B cell (primary cell): ENCODE measurements around the gene FBN1. TPM values are rescaled to one million over a fixed set of nuclear protein-coding genes. Genes with fewer than 3 reads are reported as not detected.

Source experiments
- ATAC-seq: fragments of 200-7000 bp; cut with Tn5 transposase; one replicate; pipeline ENCODE4 v1.10.0; 2021; ENCODE audit warnings: low read depth, mild to moderate bottlenecking, moderate number of reproducible peaks, moderate library complexity
- CTCF ChIA-PET: fragments of 350-600 bp; sonication (Branson Sonifier 250); formaldehyde crosslinking; loops from one replicate; lab custom pipeline; 2021; ENCODE audit warnings: antibody characterized with exemption, inconsistent platforms; lab: Charles Lee
- POLR2A ChIA-PET: fragments of 350-600 bp; sonication (Branson Sonifier 250); formaldehyde crosslinking; loops from one replicate; lab custom pipeline; 2021; ENCODE audit warnings: antibody characterized with exemption; lab: Charles Lee
- DNase-seq: peaks from one replicate; pipeline ENCODE4 v3.0.0; 2013
- H2AFZ ChIP-seq: 2 replicates; pipeline ENCODE4 v1.6.1; 2012; ENCODE audit warnings: mild to moderate bottlenecking, low read depth, low read length; ENCODE audit not compliant: insufficient read depth, poor library complexity, severe bottlenecking
- H3K27ac ChIP-seq, 2 donors: 1 replicate in 1 of 2; 2 replicates in 1 of 2; pipeline ENCODE4 v1.5.1; 2012 to 2013; ENCODE audit warnings: low read length in 2 of 2, mild to moderate bottlenecking in 2 of 2, moderate library complexity in 1 of 2
- H3K27me3 ChIP-seq, 4 experiments: fragments of 200-600 bp in 1 of 4; sonication (generic) in 1 of 4; replicated peaks in 1 of 4; 1 replicate in 2 of 4; 2 replicates in 2 of 4; pipeline versions ENCODE4 v1.6.1 to v1.7.0; 2013 to 2016; ENCODE audit warnings: low read length in 3 of 4, mild to moderate bottlenecking in 2 of 4, mixed read lengths in 1 of 4, moderate library complexity in 1 of 4; ENCODE audit not compliant: insufficient read depth in 4 of 4, control insufficient read depth in 3 of 4; ENCODE audit errors: control extremely low read depth in 1 of 4
- H3K36me3 ChIP-seq, 2 experiments: replicated peaks in 1 of 2; 1 replicate in 1 of 2; 2 replicates in 1 of 2; pipeline versions ENCODE4 v1.6.1 to v1.7.1; 2013; ENCODE audit warnings: low read length in 1 of 2; ENCODE audit not compliant: insufficient read depth in 2 of 2, control insufficient read depth in 1 of 2; ENCODE audit errors: control extremely low read depth in 1 of 2, extremely low read depth in 1 of 2
- H3K4me1 ChIP-seq, 2 donors: fragments of 200-600 bp in 1 of 2; sonication (generic) in 1 of 2; 1 replicate in 1 of 2; 2 replicates in 1 of 2; pipeline versions ENCODE4 v1.5.1 to v1.6.1; 2013 to 2017; ENCODE audit warnings: low read length in 2 of 2; ENCODE audit not compliant: control insufficient read depth in 2 of 2, insufficient read depth in 2 of 2
- H3K4me2 ChIP-seq: replicated peaks from 2 replicates; pipeline ENCODE3; 2012; ENCODE audit warnings: mild to moderate bottlenecking, low read depth, low read length; ENCODE audit not compliant: poor library complexity, severe bottlenecking
- H3K4me3 ChIP-seq, 5 experiments: fragments of 200-600 bp in 1 of 5; sonication (generic) in 1 of 5; 1 replicate in 3 of 5; 2 replicates in 2 of 5; pipeline versions ENCODE4 v1.5.1 to v1.7.0; 2011 to 2016; ENCODE audit warnings: low read length in 4 of 5, mild to moderate bottlenecking in 4 of 5, low read depth in 2 of 5, control low read depth in 1 of 5, moderate library complexity in 1 of 5; ENCODE audit not compliant: insufficient read depth in 1 of 5; ENCODE audit errors: control extremely low read depth in 1 of 5, extremely low read depth in 1 of 5
- H3K79me2 ChIP-seq: fragments of 200-600 bp; sonication (generic); one replicate; pipeline ENCODE4 v1.6.0; 2016; ENCODE audit warnings: low read length; ENCODE audit not compliant: control insufficient read depth, insufficient read depth
- H3K9ac ChIP-seq: fragments of 200-600 bp; sonication (generic); 2 replicates; pipeline ENCODE4 v1.6.1; 2017; ENCODE audit warnings: mild to moderate bottlenecking, low read length, moderate library complexity
- H3K9me3 ChIP-seq, 3 donors: one replicate each; pipeline versions ENCODE4 v1.6.1 to v1.7.1; 2013; ENCODE audit warnings: low read length in 2 of 3; ENCODE audit not compliant: control insufficient read depth in 2 of 3, insufficient read depth in 1 of 3; ENCODE audit errors: control extremely low read depth in 1 of 3
- H4K20me1 ChIP-seq: 2 replicates; pipeline ENCODE4 v1.6.0; 2012; ENCODE audit warnings: mild to moderate bottlenecking, low read length; ENCODE audit not compliant: insufficient read depth, control insufficient read depth, poor library complexity, severe bottlenecking
- H3K27ac Mint-ChIP-seq: one replicate; pipeline ENCODE4 v1.8.0; 2021; ENCODE audit warnings: mixed read lengths
- H3K27me3 Mint-ChIP-seq: one replicate; pipeline ENCODE4 v1.8.0; 2021; ENCODE audit warnings: mixed read lengths
- H3K4me1 Mint-ChIP-seq: one replicate; pipeline ENCODE4 v1.8.0; 2021; ENCODE audit warnings: mixed read lengths
- H3K4me3 Mint-ChIP-seq: one replicate; pipeline ENCODE4 v1.8.0; 2021; ENCODE audit warnings: mixed read lengths
- H3K9me3 Mint-ChIP-seq: one replicate; pipeline ENCODE4 v1.8.0; 2022; ENCODE audit warnings: mixed read lengths; ENCODE audit not compliant: insufficient read depth
- CTCF ChIP-seq: fragments of 200-600 bp; IDR thresholded peaks from one replicate; pipeline ENCODE4 v1.8.0; 2022; ENCODE audit warnings: antibody characterized with exemption, mild to moderate bottlenecking
- EZH2 ChIP-seq: IDR thresholded peaks from 2 replicates; pipeline ENCODE4 v1.6.1; 2012; ENCODE audit warnings: borderline replicate concordance, low read depth, mild to moderate bottlenecking, moderate library complexity, low read length; ENCODE audit not compliant: insufficient read depth, poor library complexity, severe bottlenecking
- WGBS: methylation state at CpG from one replicate; pipeline ENCODE4 v1.1.5; 2013; ENCODE audit warnings: missing lambda C conversion rate; ENCODE audit not compliant: insufficient coverage; 5-methylcytosine and 5-hydroxymethylcytosine counted together
- intact Hi-C: fragments of 100-400 bp; cut with micrococcal nuclease; formaldehyde crosslinking; loops from one replicate; pipeline ENCODE4 v1.10.0; 2022
- polyA plus RNA-seq: library from polyadenylated mRNA; depleted of rRNA; stranded (reverse); fragments of >200 nt; gene quantifications from 2 replicates; pipeline ENCODE4 v1.2.3, GENCODE V29; 2012
- total RNA-seq, 2 donors: library from RNA; stranded (reverse); fragments of 120-200 nt in 1 of 2; gene quantifications; 1 replicate in 1 of 2; 2 replicates in 1 of 2; pipeline versions ENCODE4 v1.2.3 to v1.2.4, GENCODE V29; 2013 to 2022

The FBN1 gene
- total and polyA plus RNA-seq, 2 donors (not counting 1 experiment from before 2014, with no cell fraction given): 0.15 to 0.25 TPM

DNA sequence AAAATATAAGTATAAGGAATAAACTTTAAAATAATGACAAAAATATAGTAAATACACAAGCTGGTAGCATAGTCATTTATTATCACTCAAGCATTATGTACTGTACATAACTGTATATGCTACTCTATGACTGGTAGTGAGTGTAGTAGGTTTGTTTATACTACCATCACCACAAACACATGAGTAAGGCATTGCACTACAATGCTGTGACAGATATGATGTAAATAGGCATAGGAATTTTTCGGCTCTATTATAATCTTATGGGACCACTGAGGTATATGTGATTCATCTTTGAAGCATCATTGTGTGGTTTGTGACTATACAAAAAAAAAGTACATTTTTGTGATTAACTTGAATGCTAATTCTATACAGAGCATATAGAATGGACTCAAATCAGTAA lies 35.3 kb upstream of the FBN1 start:
- H2AFZ ChIP-seq: no peak overlapping the region
- no peaks in the 10 kb centered on the region for H3K4me1 Mint-ChIP-seq
- no peak overlapping the region for H3K4me3 Mint-ChIP-seq
- TF ChIP-seq EZH2 (no peak), CTCF (no peak)
- ChIA-PET CTCF (no interaction called here), POLR2A (no interaction called here)
- no peak for DNase-seq
- H3K4me2 ChIP-seq: no peak overlapping the region
- H3K27me3 ChIP-seq: no peaks in the 10 kb centered on the region
- no peaks in the 10 kb centered on the region for H4K20me1 ChIP-seq
- H3K9ac ChIP-seq: no peak overlapping the region
- no peak overlapping the region for H3K27ac Mint-ChIP-seq
- H3K27me3 Mint-ChIP-seq: no peaks in the 10 kb centered on the region
- WGBS: no CpG with 5 or more reads among the region's 1 CpG
- no peaks in the 10 kb centered on the region for H3K4me1 ChIP-seq
- H3K36me3 ChIP-seq: no peaks in the 10 kb centered on the region
- no peak overlapping the region for H3K27ac ChIP-seq
- no peaks in the 10 kb centered on the region for H3K79me2 ChIP-seq
- no peak overlapping the region for H3K4me3 ChIP-seq
- ATAC-seq: no peak
- intact Hi-C loops: no loop called here
- no peaks in the 10 kb centered on the region for H3K9me3 ChIP-seq
- no peaks in the 10 kb centered on the region for H3K9me3 Mint-ChIP-seq

DNA sequence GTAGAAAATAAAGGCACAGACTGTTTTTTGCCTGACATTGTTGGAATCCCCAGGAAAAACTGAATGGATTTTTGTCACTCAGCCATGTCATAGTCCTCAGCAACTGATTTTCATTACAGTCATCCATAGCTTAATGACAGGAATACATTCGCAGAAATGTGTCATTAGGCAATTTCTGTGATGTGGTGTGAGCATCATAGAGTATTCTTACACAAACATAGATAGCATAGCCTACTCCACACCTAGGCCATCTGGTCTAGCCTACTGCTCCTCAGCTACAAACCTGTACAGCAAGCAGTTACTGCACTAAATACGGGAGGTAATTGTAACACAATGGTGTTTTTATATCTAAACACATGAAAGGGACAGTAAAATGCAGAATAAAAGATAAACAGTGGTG lies 34.4 kb upstream of the FBN1 start:
- Mint-ChIP-seq H3K4me1 (no peaks in the 10 kb centered on the region), H3K4me3 (no peak overlapping the region), H3K9me3 (no peaks in the 10 kb centered on the region), H3K27me3 (no peaks in the 10 kb centered on the region), H3K27ac (no peak overlapping the region)
- no peaks in the 10 kb centered on the region for H3K4me1 ChIP-seq
- no peaks in the 10 kb centered on the region for H3K27me3 ChIP-seq
- H4K20me1 ChIP-seq: no peaks in the 10 kb centered on the region
- DNase-seq (no peak), ATAC-seq (no peak)
- POLR2A ChIA-PET: no interaction called here
- no peaks in the 10 kb centered on the region for H3K36me3 ChIP-seq
- H3K4me3 ChIP-seq: no peak overlapping the region
- TF ChIP-seq CTCF: no peak
- no peak for TF ChIP-seq EZH2
- CTCF ChIA-PET: no interaction called here
- no peak overlapping the region for H3K4me2 ChIP-seq
- no peak overlapping the region for H2AFZ ChIP-seq
- no CpG with 5 or more reads among the region's 2 CpGs for WGBS
- H3K9ac ChIP-seq: no peak overlapping the region
- H3K79me2 ChIP-seq: no peaks in the 10 kb centered on the region
- H3K27ac ChIP-seq: no peak overlapping the region
- intact Hi-C loops: no loop called here
- no peaks in the 10 kb centered on the region for H3K9me3 ChIP-seq
